Skeletal muscle satellite cell (primary cell): ENCODE data around the gene SOCS6.
A peak's percentile ranks its signal among the peaks of the same experiment; 100 is the strongest.
"Not testable (repeated sequence)": the region's sequence is repeated elsewhere in the genome, so short reads cannot be mapped to it uniquely, and the experiment has no call there.

Experiments used
- H3K27me3 ChIP-seq: 2 replicates; pipeline ENCODE4 v1.7.0; 2013; ENCODE audit warnings: low read length; ENCODE audit not compliant: control insufficient read depth, insufficient read depth
- H3K36me3 ChIP-seq: 2 replicates; pipeline ENCODE4 v1.7.0; 2013; ENCODE audit warnings: mild to moderate bottlenecking, control low read depth, low read length; ENCODE audit not compliant: insufficient read depth
- H3K4me1 ChIP-seq: 2 replicates; pipeline ENCODE4 v1.7.0; 2013; ENCODE audit warnings: low read length; ENCODE audit not compliant: control insufficient read depth, insufficient read depth
- H3K4me2 ChIP-seq: 2 replicates; pipeline ENCODE4 v1.7.0; 2013; ENCODE audit warnings: mild to moderate bottlenecking, low read length
- H3K4me3 ChIP-seq: 2 replicates; pipeline ENCODE4 v1.7.0; 2013; ENCODE audit warnings: low read length
- H3K9ac ChIP-seq: 2 replicates; pipeline ENCODE4 v1.7.0; 2013; ENCODE audit warnings: mild to moderate bottlenecking, low read depth, low read length, moderate library complexity
- H3K9me3 ChIP-seq: replicated peaks from 2 replicates; pipeline ENCODE4 v1.7.0; 2013; ENCODE audit warnings: mild to moderate bottlenecking, control low read depth, low read length

SOCS6 gene

GRCh38 chr18:70367344-70367743 is 78.5 kb downstream of the SOCS6 start:
- not testable (repeated sequence) for H3K9ac ChIP-seq, H3K36me3 ChIP-seq, H3K4me2 ChIP-seq, H3K4me3 ChIP-seq, H3K9me3 ChIP-seq, H3K27me3 ChIP-seq
- peaks cover 12% of the 10 kb centered on the region for H3K4me1 ChIP-seq

GRCh38 chr18:70368903-70369302 is 80.1 kb downstream of the SOCS6 start:
- Histone ChIP-seq H3K9me3 (no peaks in the 10 kb centered on the region), H3K27me3 (no peaks in the 10 kb centered on the region), H3K36me3 (no peaks in the 10 kb centered on the region), H3K9ac (no peak overlapping the region), H3K4me2 (no peak overlapping the region), H3K4me3 (no peak overlapping the region), H3K4me1 (peaks cover 17% of the 10 kb centered on the region)

- no peak overlapping the region for H3K4me3 ChIP-seq
- no peaks in the 10 kb centered on the region for H3K36me3 ChIP-seq
- peaks cover 12% of the 10 kb centered on the region for H3K4me1 ChIP-seq
- no peaks in the 10 kb centered on the region for H3K9me3 ChIP-seq
- H3K27me3 ChIP-seq, result no peaks in the 10 kb centered on the region
- H3K9ac ChIP-seq, result no peak overlapping the region
- H3K4me2 ChIP-seq, result no peak overlapping the region
Observed at GRCh38 chr18:70370762-70371733, 82.2 kb downstream of the SOCS6 start.

GRCh38 chr18:70371908-70372307 is 83.1 kb downstream of the SOCS6 start:
- no peaks in the 10 kb centered on the region for H3K36me3 ChIP-seq
- H3K27me3 ChIP-seq, result no peaks in the 10 kb centered on the region
- H3K4me3 ChIP-seq, result no peak overlapping the region
- peaks cover 12% of the 10 kb centered on the region for H3K4me1 ChIP-seq
- H3K9me3 ChIP-seq, result no peaks in the 10 kb centered on the region
- H3K9ac ChIP-seq, result no peak overlapping the region
- no peak overlapping the region for H3K4me2 ChIP-seq

GRCh38 chr18:70372450-70373041 is 83.7 kb downstream of the SOCS6 start:
- peak overlapping the region; percentile 10 for H3K9ac ChIP-seq
- no peaks in the 10 kb centered on the region for H3K36me3 ChIP-seq

GRCh38 chr18:70373042-70373519 is 84.2 kb downstream of the SOCS6 start:
- no peaks in the 10 kb centered on the region for H3K27me3 ChIP-seq
- peaks cover 12% of the 10 kb centered on the region for H3K4me1 ChIP-seq
- peak overlapping the region; percentile 26 for H3K4me2 ChIP-seq
- H3K36me3 ChIP-seq, result no peaks in the 10 kb centered on the region
- no peaks in the 10 kb centered on the region for H3K9me3 ChIP-seq
- H3K9ac ChIP-seq, result no peak overlapping the region
- H3K4me3 ChIP-seq, result no peak overlapping the region

More at GRCh38 chr18:70372450-70373041, 83.7 kb downstream of the SOCS6 start:
- Histone ChIP-seq H3K4me3 (no peak overlapping the region), H3K9me3 (no peaks in the 10 kb centered on the region), H3K4me1 (peaks cover 12% of the 10 kb centered on the region), H3K4me2 (peak overlapping the region; percentile 26), H3K27me3 (no peaks in the 10 kb centered on the region)

GRCh38 chr18:70374154-70374553 is 85.3 kb downstream of the SOCS6 start:
- H3K27me3 ChIP-seq, result no peaks in the 10 kb centered on the region
- no peaks in the 10 kb centered on the region for H3K9me3 ChIP-seq
- H3K4me2 ChIP-seq, result no peak overlapping the region
- H3K4me3 ChIP-seq, result no peak overlapping the region
- H3K36me3 ChIP-seq, result no peaks in the 10 kb centered on the region
- peaks cover 12% of the 10 kb centered on the region for H3K4me1 ChIP-seq
- no peak overlapping the region for H3K9ac ChIP-seq

- peaks cover 12% of the 10 kb centered on the region for H3K4me1 ChIP-seq
- no peak overlapping the region for H3K4me3 ChIP-seq
- no peak overlapping the region for H3K4me2 ChIP-seq
- H3K36me3 ChIP-seq, result no peaks in the 10 kb centered on the region
- H3K27me3 ChIP-seq, result no peaks in the 10 kb centered on the region
- H3K9me3 ChIP-seq, result no peaks in the 10 kb centered on the region
- H3K9ac ChIP-seq, result no peak overlapping the region
Observed at GRCh38 chr18:70376137-70376913, 87.5 kb downstream of the SOCS6 start.

GRCh38 chr18:70376914-70377258 is 88.0 kb downstream of the SOCS6 start:
- Histone ChIP-seq H3K9ac (no peak overlapping the region), H3K4me2 (no peak overlapping the region), H3K4me3 (no peak overlapping the region), H3K36me3 (no peaks in the 10 kb centered on the region), H3K9me3 (no peaks in the 10 kb centered on the region), H3K4me1 (peaks cover 12% of the 10 kb centered on the region), H3K27me3 (no peaks in the 10 kb centered on the region)

- Histone ChIP-seq H3K36me3 (no peaks in the 10 kb centered on the region), H3K9ac (no peak overlapping the region), H3K4me1 (peaks cover 11% of the 10 kb centered on the region), H3K27me3 (no peaks in the 10 kb centered on the region), H3K9me3 (no peaks in the 10 kb centered on the region), H3K4me2 (no peak overlapping the region), H3K4me3 (no peak overlapping the region)
Observed at GRCh38 chr18:70377317-70377799, 88.5 kb downstream of the SOCS6 start.
